ENCODE data around the gene GABRB1. TPM values are rescaled to one million over a fixed set of nuclear protein-coding genes. Genes with fewer than 3 reads are reported as not detected.

Gene GABRB1
- total RNA-seq, 1 experiment from 2014 or later: not detected

- Histone ChIP-seq H2AFZ (ENCODE audit: low read length) (no peak overlapping the region), H3K9me3 (ENCODE audit: low read length) (no peaks in the 10 kb centered on the region), H3K4me1 (ENCODE audit: insufficient read depth, low read length) (no peaks in the 10 kb centered on the region), H3K9me2 (replicated peaks; ENCODE audit: low read length) (no peaks in the 10 kb centered on the region), H3K27ac (ENCODE audit: low read length) (no peak overlapping the region), H3K4me2 (ENCODE audit: low read length) (no peak overlapping the region), H3K27me3 (ENCODE audit: low read length) (no peaks in the 10 kb centered on the region), H3K9ac (ENCODE audit: low read length) (no peak overlapping the region), H3K36me3 (ENCODE audit: low read depth, low read length) (no peaks in the 10 kb centered on the region), H3K79me2 (ENCODE audit: low read length) (no peaks in the 10 kb centered on the region), H4K20me1 (ENCODE audit: low read length) (no peaks in the 10 kb centered on the region), H3F3A (ENCODE audit: low read length, unreplicated experiment) (no peaks in the 10 kb centered on the region), H3K4me3 (ENCODE audit: low read length) (no peak overlapping the region)
- intact Hi-C loops (cut with micrococcal nuclease): no loop called here
- ATAC-seq: no peak
- no TSS peak for BruUV-seq (replicated peaks)
- ChIA-PET CTCF (no interaction called here), POLR2A (ENCODE audit: unreplicated experiment) (no interaction called here)
- no peak for TF ChIP-seq EZH2phosphoT487 (IDR thresholded peaks at IDR 0.05; ENCODE audit: borderline replicate concordance, low read length)
- TF ChIP-seq CTCF (conservative IDR thresholded peaks at IDR 0.05; ENCODE audit: low read depth, low read length): no peak
- no peak for TF ChIP-seq EZH2 (IDR thresholded peaks at IDR 0.05; ENCODE audit: low read length, unreplicated experiment)
- DNase-seq: no peak
Observed at GRCh38 chr4:47128991-47129390, 97.6 kb downstream of the GABRB1 start.

DNA sequence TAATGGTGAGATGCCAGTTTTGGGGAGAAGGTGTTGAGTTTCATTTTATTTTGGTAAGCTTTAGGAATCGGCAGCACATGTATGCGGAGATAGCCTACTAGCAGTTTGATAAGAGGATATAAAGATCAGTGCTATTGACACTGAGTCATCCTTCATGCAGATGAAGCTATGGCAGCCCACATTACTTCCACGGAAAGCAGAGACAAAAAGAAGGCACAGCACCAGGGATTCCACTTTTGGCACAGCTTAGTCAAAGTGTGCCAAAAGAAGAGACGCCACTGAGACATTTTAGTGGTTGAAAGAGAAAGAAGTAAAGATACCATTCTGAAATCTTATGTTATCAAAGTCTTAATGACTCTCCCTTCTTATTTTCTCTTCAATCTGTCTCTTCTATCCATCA, 103.8 kb downstream of the GABRB1 start:
- Histone ChIP-seq H2AFZ (ENCODE audit: low read length) (no peak overlapping the region), H3K9me3 (ENCODE audit: low read length) (no peaks in the 10 kb centered on the region), H3K4me3 (ENCODE audit: low read length) (no peak overlapping the region), H3K4me2 (ENCODE audit: low read length) (no peak overlapping the region), H3K4me1 (ENCODE audit: insufficient read depth, low read length) (no peaks in the 10 kb centered on the region), H3K36me3 (ENCODE audit: low read depth, low read length) (no peaks in the 10 kb centered on the region), H3K9me2 (replicated peaks; ENCODE audit: low read length) (no peaks in the 10 kb centered on the region), H3F3A (ENCODE audit: low read length, unreplicated experiment) (no peaks in the 10 kb centered on the region), H3K79me2 (ENCODE audit: low read length) (no peaks in the 10 kb centered on the region), H4K20me1 (ENCODE audit: low read length) (no peaks in the 10 kb centered on the region), H3K27me3 (ENCODE audit: low read length) (no peaks in the 10 kb centered on the region), H3K27ac (ENCODE audit: low read length) (no peak overlapping the region), H3K9ac (ENCODE audit: low read length) (no peak overlapping the region)
- DNase-seq (no peak), ATAC-seq (no peak)
- TF ChIP-seq EZH2phosphoT487 (IDR thresholded peaks at IDR 0.05; ENCODE audit: borderline replicate concordance, low read length): no peak
- ChIA-PET POLR2A (ENCODE audit: unreplicated experiment) (no interaction called here), CTCF (no interaction called here)
- intact Hi-C loops (cut with micrococcal nuclease): no loop called here
- no TSS peak for BruUV-seq (replicated peaks)

- Histone ChIP-seq H3K9me3 (ENCODE audit: low read length) (no peaks in the 10 kb centered on the region), H2AFZ (ENCODE audit: low read length) (no peak overlapping the region), H3K27me3 (ENCODE audit: low read length) (peaks cover 27% of the 10 kb centered on the region), H3K79me2 (ENCODE audit: low read length) (no peaks in the 10 kb centered on the region), H4K20me1 (ENCODE audit: low read length) (no peaks in the 10 kb centered on the region), H3K4me3 (ENCODE audit: low read length) (no peak overlapping the region), H3F3A (ENCODE audit: low read length, unreplicated experiment) (no peaks in the 10 kb centered on the region), H3K9ac (ENCODE audit: low read length) (no peak overlapping the region), H3K36me3 (ENCODE audit: low read depth, low read length) (no peaks in the 10 kb centered on the region), H3K27ac (ENCODE audit: low read length) (no peak overlapping the region), H3K4me1 (ENCODE audit: insufficient read depth, low read length) (no peaks in the 10 kb centered on the region), H3K9me2 (replicated peaks; ENCODE audit: low read length) (no peaks in the 10 kb centered on the region), H3K4me2 (ENCODE audit: low read length) (no peak overlapping the region)
- CTCF ChIA-PET: no interaction called here
- ATAC-seq: no peak
- no TSS peak for BruUV-seq (replicated peaks)
- intact Hi-C loops (cut with micrococcal nuclease): no loop called here
- POLR2A ChIA-PET (ENCODE audit: unreplicated experiment): no interaction called here
- TF ChIP-seq EZH2phosphoT487 (IDR thresholded peaks at IDR 0.05; ENCODE audit: borderline replicate concordance, low read length): no peak
- TF ChIP-seq CTCF (conservative IDR thresholded peaks at IDR 0.05; ENCODE audit: low read depth, low read length): no peak
- no peak for TF ChIP-seq EZH2 (IDR thresholded peaks at IDR 0.05; ENCODE audit: low read length, unreplicated experiment)
- no peak for DNase-seq
Observed at GRCh38 chr4:47143261-47143660, 111.9 kb downstream of the GABRB1 start.
